ENCODE measurements around the gene RPP38. TPM values are rescaled to one million over a fixed set of nuclear protein-coding genes. Genes with fewer than 3 reads are reported as not detected.

RPP38 gene
- total and polyA plus RNA-seq, 10 of the 15 experiments (the other 5 are each of a cell fraction or from before 2014, with no cell fraction given), result 13.0 to 40.9 (median 27.2) TPM

- TF ChIP-seq ATF7 (IDR thresholded peaks at IDR 0.05; ENCODE audit: low read depth), result no peak
- TF ChIP-seq EED (IDR thresholded peaks at IDR 0.05; ENCODE audit: low read depth), result no peak
- TF ChIP-seq POLR2AphosphoS2 (IDR thresholded peaks at IDR 0.05; ENCODE audit: low read depth, low read length), result no peak
- no peak for TF ChIP-seq SKIL (IDR thresholded peaks at IDR 0.05; ENCODE audit: low read depth, poor library complexity, severe bottlenecking)
- TF ChIP-seq FOXM1 (IDR thresholded peaks at IDR 0.05; ENCODE audit: low read depth, low read length), result no peak
Observed at GRCh38 chr10:15124908-15125307, 27.8 kb downstream of the RPP38 start (continued).

- intact Hi-C loops (cut with micrococcal nuclease; ENCODE audit: unreplicated experiment), result no loop called here
Observed at GRCh38 chr10:15131330-15131729, 34.2 kb downstream of the RPP38 start.

More at GRCh38 chr10:15131330-15131729, 34.2 kb downstream of the RPP38 start:
- WGBS (ENCODE audit: insufficient coverage, insufficient replicate concordance, low lambda C conversion rate, missing lambda C conversion rate), result 82% methylated on average over 5 of the region's 5 CpGs
- H3K27ac ChIP-seq (ENCODE audit: control insufficient read depth, insufficient read depth), result no peak overlapping the region
- ChIA-PET POLR2A (no interaction called here), SMC1A (ENCODE audit: uncharacterized antibody, unreplicated experiment) (interaction anchor here (0.7 to 1.4 kb wide), 2 partner anchors 8 to 12 kb away, joined by 4 to 5 read pairs; no protein-coding TSS in a partner anchor), RAD21 (ENCODE audit: unreplicated experiment) (no interaction called here), CTCF (interaction anchor here (1.0 kb wide), 1 partner anchor 14 kb away, joined by 4 read pairs; no protein-coding TSS in a partner anchor)
- H3K4me3 ChIP-seq, result no peak overlapping the region
- H4K20me1 ChIP-seq (ENCODE audit: control insufficient read depth, insufficient read depth), result no peaks in the 10 kb centered on the region
- H3K79me2 ChIP-seq (ENCODE audit: control insufficient read depth, insufficient read depth, low read length), result no peaks in the 10 kb centered on the region
- H3K4me2 ChIP-seq (ENCODE audit: control insufficient read depth, insufficient read depth), result no peak overlapping the region
- no peak for FAIRE-seq
- peaks cover 3 to 5% of the 10 kb centered on the region in 2 experiments; a peak in 3 of 4 replicates for H3K36me3 ChIP-seq (ENCODE audit: control insufficient read depth in 2 of 2, insufficient read depth in 2 of 2, low read length in 1 of 2)
- no TSS peak for BruUV-seq (replicated peaks)
- H3K9me3 ChIP-seq (replicated peaks; ENCODE audit: control insufficient read depth, insufficient read depth, low read length), result no peaks in the 10 kb centered on the region; the same call in 2 of the 3 replicates
- DNase-seq (ENCODE audit: low read depth, low spot score), result no peak
- in situ Hi-C loops (cut with MboI), result no loop called here
- H3K4me1 ChIP-seq (ENCODE audit: control insufficient read depth, insufficient read depth, low read length), result no peaks in the 10 kb centered on the region
- no peak for TF ChIP-seq PKNOX1 (IDR thresholded peaks at IDR 0.05)
- TF ChIP-seq ZNF622 (IDR thresholded peaks at IDR 0.05), result no peak
- TF ChIP-seq SIN3A (IDR thresholded peaks at IDR 0.05; ENCODE audit: low read depth, low read length), result no peak
- TF ChIP-seq FOXK2 (IDR thresholded peaks at IDR 0.05), result no peak
- TF ChIP-seq DPF2 (IDR thresholded peaks at IDR 0.05), result no peak
- no peak for TF ChIP-seq CBFB (IDR thresholded peaks at IDR 0.05; ENCODE audit: low read depth)
- no peak for TF ChIP-seq RAD21 (IDR thresholded peaks at IDR 0.05; ENCODE audit: insufficient read depth, low read depth, low read length)
- no peak for TF ChIP-seq ASH2L (IDR thresholded peaks at IDR 0.05; ENCODE audit: borderline replicate concordance, low read depth)
- H3K27me3 ChIP-seq (replicated peaks in 1 of 2; ENCODE audit: control insufficient read depth in 2 of 2, insufficient read depth in 2 of 2, low read length in 1 of 2), result no peaks in the 10 kb centered on the region
- no peak overlapping the region for H3K9ac ChIP-seq (ENCODE audit: control insufficient read depth, insufficient read depth, low read length)
- ATAC-seq, result no peak
- no peak overlapping the region for H2AFZ ChIP-seq (ENCODE audit: control insufficient read depth, low read depth, low read length)
